BLaER1 treated with 17β-estradiol and CSF1 and Interleukin-3, amounts not matched to agents 10 nM and 100 nM (cell line): Measurements from ENCODE around the gene AOPEP.

Experiments
- H3K27ac ChIP-seq, 11 experiments: shearing (Covaris generic); formaldehyde crosslinking; 2 replicates each; pipeline ENCODE4 v1.8.1; 2022
- H3K27me3 ChIP-seq, 11 experiments: shearing (Covaris generic); formaldehyde crosslinking; 2 replicates each; pipeline ENCODE4 v1.8.1; 2022
- H3K36me3 ChIP-seq, 11 experiments: shearing (Covaris generic); formaldehyde crosslinking; 2 replicates each; pipeline ENCODE4 v1.8.1; 2022
- H3K4me1 ChIP-seq, 10 experiments: shearing (Covaris generic); formaldehyde crosslinking; 2 replicates each; pipeline ENCODE4 v1.8.1; 2022
- H3K4me2 ChIP-seq, 11 experiments: shearing (Covaris generic); formaldehyde crosslinking; 2 replicates each; pipeline ENCODE4 v1.8.1; 2022
- H3K4me3 ChIP-seq, 10 experiments: shearing (Covaris generic); formaldehyde crosslinking; 2 replicates each; pipeline ENCODE4 v1.8.1; 2022
- H3K9ac ChIP-seq, 11 experiments: shearing (Covaris generic); formaldehyde crosslinking; 2 replicates each; pipeline ENCODE4 v1.8.1; 2022
- H3K9me3 ChIP-seq, 11 experiments: shearing (Covaris generic); formaldehyde crosslinking; replicated peaks in 1 of 11; 2 replicates each; pipeline ENCODE4 v1.8.1; 2022
- H4K20me1 ChIP-seq, 11 experiments: shearing (Covaris generic); formaldehyde crosslinking; 2 replicates each; pipeline ENCODE4 v1.8.1; 2022
- Cebpa-rat ChIP-seq, 11 experiments: shearing (Covaris generic); IDR thresholded peaks; 2 replicates each; pipeline ENCODE4 v1.8.1; 2022

AOPEP gene

GRCh38 chr9:95127249-95128176 lies 401.0 kb downstream of the AOPEP start:
- Histone ChIP-seq H4K20me1 (no peaks in the 10 kb centered on the region; a peak in 1 of 22 replicates), H3K4me2 (peak overlapping the region; percentile 32 to 94 (median 57); a peak in 20 of 22 replicates), H3K27ac (no peak overlapping the region), H3K4me1 (peaks cover 0 to 10% (median 0%) of the 10 kb centered on the region in 10 experiments; a peak in 7 of 20 replicates), H3K36me3 (peaks cover 0 to 7% (median 0%) of the 10 kb centered on the region in 11 experiments; a peak in 3 of 22 replicates), H3K27me3 (no peaks in the 10 kb centered on the region), H3K9me3 (no peaks in the 10 kb centered on the region), H3K9ac (0 out of 22 replicates have a peak overlapping the region, but pooled peaks of 1 of the 11 experiments have one; percentile 29), H3K4me3 (no peak overlapping the region; a peak in 1 of 20 replicates)
- no peak for TF ChIP-seq Cebpa-rat (IDR thresholded peaks at IDR 0.05)

DNA sequence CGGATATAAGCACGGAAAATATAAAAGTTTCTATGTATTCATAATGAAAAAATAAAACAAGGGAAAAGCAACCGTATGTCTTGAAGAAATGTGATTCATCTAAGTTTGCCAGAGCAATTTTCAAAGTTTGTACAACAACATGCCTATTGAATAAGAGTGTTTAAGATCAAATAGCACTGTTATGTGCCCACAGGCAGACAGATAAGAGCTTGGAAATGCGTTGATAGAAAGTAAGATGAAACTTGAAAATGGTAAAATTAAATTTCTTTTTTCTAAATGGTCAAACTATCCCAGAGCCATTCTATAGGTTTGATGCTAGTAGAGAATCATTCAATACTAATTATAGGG lies 401.7 kb downstream of the AOPEP start:
- Histone ChIP-seq H3K27me3 (no peaks in the 10 kb centered on the region), H3K27ac (no peak overlapping the region), H4K20me1 (no peaks in the 10 kb centered on the region; a peak in 1 of 22 replicates), H3K36me3 (peaks cover 0 to 7% (median 0%) of the 10 kb centered on the region in 11 experiments; a peak in 3 of 22 replicates), H3K9me3 (no peaks in the 10 kb centered on the region), H3K4me3 (no peak overlapping the region), H3K9ac (no peak overlapping the region), H3K4me2 (no peak overlapping the region), H3K4me1 (peaks cover 0 to 12% (median 0%) of the 10 kb centered on the region in 10 experiments; a peak in 7 of 20 replicates)
- TF ChIP-seq Cebpa-rat (IDR thresholded peaks at IDR 0.05), result no peak

- peaks cover 0 to 12% (median 0%) of the 10 kb centered on the region in 10 experiments; a peak in 7 of 20 replicates for H3K4me1 ChIP-seq
- no peak for TF ChIP-seq Cebpa-rat (IDR thresholded peaks at IDR 0.05)
- H4K20me1 ChIP-seq, result no peaks in the 10 kb centered on the region; a peak in 1 of 22 replicates
- peaks cover 0 to 5% (median 0%) of the 10 kb centered on the region in 11 experiments; a peak in 2 of 22 replicates for H3K36me3 ChIP-seq
- H3K9me3 ChIP-seq, result no peaks in the 10 kb centered on the region
- H3K27ac ChIP-seq, result no peak overlapping the region
- no peak overlapping the region for H3K4me2 ChIP-seq
- no peak overlapping the region for H3K4me3 ChIP-seq
- H3K27me3 ChIP-seq, result no peaks in the 10 kb centered on the region
- H3K9ac ChIP-seq, result peak overlapping the region in 2 of 11 experiments; percentile 22 to 25; a peak in 1 of 22 replicates
These were observed 403.2 kb downstream of the AOPEP start for GRCh38 chr9:95129476-95130291.

DNA sequence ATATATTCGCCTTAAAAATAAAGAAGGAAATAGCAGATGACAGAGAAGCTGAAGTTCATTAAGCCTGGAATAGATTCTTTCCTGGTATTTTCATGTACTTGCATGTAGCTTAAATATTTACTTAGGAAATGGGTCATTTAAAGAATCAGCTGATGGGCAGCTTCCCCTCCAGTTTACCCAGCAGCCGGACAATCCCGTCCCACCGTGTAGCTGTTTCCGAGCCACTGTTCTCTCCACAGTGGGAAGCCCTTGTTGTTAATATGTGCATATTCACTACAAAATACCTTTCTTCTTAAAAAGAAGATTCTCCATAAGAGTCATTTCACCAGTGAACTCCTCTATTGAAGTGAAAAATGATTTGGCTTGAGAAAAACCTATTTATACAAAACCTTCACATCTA lies 404.0 kb downstream of the AOPEP start:
- Histone ChIP-seq H3K9ac (no peak overlapping the region), H3K4me1 (peaks cover 0 to 12% (median 0%) of the 10 kb centered on the region in 10 experiments; a peak in 7 of 20 replicates)
- no peak for TF ChIP-seq Cebpa-rat (IDR thresholded peaks at IDR 0.05)

DNA sequence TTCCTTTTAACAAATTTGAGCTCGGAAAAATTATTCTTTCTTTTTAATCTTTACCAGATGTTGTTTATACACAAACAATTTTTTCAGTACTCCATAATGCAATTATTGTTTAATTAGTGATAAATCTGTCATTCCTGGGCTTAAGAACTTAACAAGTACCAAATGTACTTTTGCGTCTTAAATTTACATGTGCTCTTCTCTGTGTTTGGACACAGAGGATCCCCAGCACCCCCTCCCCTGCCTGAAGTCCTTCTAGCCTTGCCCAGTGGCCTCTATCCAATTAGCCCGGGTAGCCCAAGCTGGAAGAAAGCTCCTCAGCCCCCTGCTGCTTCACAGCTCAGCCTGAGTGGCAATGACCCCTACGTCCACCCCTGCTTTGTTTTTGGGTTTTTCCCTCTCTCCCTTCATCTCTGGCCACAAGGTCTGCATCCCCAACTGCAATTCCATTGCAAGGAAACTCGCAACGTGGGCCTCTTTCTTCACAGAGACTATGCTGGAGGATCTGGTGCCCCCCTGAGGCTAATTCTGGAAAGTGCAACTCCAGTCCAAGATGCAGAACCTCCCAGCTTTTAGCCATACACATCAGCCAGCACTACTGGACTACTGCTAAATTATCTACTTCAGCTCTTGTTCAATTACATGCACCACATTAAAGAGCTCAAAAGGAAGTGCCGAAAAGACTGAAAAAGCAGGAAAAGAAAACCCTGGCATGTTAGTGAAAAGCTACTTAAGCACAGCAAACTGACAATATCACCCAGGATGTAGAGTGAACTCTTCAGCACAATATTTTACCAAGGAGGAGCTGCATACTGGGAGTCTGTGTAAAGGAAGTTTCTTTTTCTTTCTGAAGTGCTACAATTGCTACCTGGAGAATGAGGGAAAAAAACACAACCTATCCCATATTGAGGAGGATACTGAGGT lies 404.8 kb downstream of the AOPEP start:
- Histone ChIP-seq H3K9me3 (no peaks in the 10 kb centered on the region), H3K4me3 (no peak overlapping the region), H3K27ac (no peak overlapping the region), H3K9ac (no peak overlapping the region), H3K27me3 (no peaks in the 10 kb centered on the region), H4K20me1 (no peaks in the 10 kb centered on the region; a peak in 1 of 22 replicates), H3K36me3 (no peaks in the 10 kb centered on the region), H3K4me1 (peaks cover 0 to 12% (median 0%) of the 10 kb centered on the region in 10 experiments; a peak in 7 of 20 replicates), H3K4me2 (no peak overlapping the region)
- no peak for TF ChIP-seq Cebpa-rat (IDR thresholded peaks at IDR 0.05)

More for the DNA sequence above, 404.0 kb downstream of the AOPEP start:
- no peak overlapping the region for H3K4me2 ChIP-seq
- H4K20me1 ChIP-seq, result no peaks in the 10 kb centered on the region; a peak in 1 of 22 replicates
- H3K27me3 ChIP-seq, result no peaks in the 10 kb centered on the region
- no peaks in the 10 kb centered on the region for H3K9me3 ChIP-seq
- H3K36me3 ChIP-seq, result no peaks in the 10 kb centered on the region
- no peak overlapping the region for H3K4me3 ChIP-seq
- no peak overlapping the region for H3K27ac ChIP-seq

DNA sequence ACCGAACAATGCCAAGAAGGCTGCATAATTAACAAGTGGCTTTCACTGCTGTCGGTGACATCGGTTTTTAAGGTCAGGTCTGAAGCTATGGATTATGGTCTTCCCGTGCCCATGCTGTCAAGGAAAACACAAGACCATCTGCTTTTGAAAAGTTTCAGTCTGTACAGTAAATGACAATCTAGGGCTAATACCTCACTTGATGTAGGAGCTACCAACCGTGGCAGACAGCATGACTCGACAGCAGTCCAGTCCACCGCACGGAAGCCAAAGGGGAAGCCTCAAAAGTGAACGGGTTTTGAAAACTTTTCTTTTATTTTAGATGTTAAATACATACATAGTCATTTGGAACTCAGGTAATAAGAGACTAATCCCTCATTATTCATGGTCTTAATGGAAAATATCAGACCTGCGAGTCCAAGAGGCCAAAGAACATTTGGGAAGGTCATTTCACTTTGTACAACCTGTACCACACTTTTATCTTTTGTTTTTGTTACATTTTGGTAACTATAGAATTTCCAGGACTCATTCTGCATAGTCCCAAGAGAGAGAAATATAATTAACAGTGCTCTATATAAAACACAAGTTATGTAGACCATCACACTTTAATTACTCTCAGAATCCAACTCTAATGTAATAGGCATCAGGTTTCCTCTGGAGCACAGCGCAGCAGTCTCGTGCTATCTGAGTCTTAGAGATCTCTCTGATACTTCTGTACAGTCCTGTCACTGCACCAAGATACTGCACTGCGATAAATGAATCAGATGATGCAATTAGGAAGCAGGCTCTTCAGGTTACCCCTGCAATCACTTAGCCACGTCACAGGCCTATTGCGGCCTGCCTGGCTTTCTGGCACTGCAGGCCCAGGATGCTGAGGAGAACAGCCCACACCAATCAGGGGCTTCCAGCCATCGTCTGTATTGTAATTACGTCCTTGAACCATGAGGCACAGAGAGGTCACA lies 406.1 kb downstream of the AOPEP start:
- no peak overlapping the region for H3K4me3 ChIP-seq
- no peaks in the 10 kb centered on the region for H4K20me1 ChIP-seq
- TF ChIP-seq Cebpa-rat (IDR thresholded peaks at IDR 0.05), result 0 out of 22 replicates have a peak, but pooled peaks of 1 of the 11 experiments have one; percentile 29
- H3K36me3 ChIP-seq, result peaks cover 0 to under 1% (median 0%) of the 10 kb centered on the region in 11 experiments; a peak in 1 of 22 replicates
- peak overlapping the region in 2 of 11 experiments; percentile 20 to 32; a peak in 1 of 22 replicates for H3K9ac ChIP-seq
- peaks cover 0 to 8% (median 0%) of the 10 kb centered on the region in 10 experiments; a peak in 4 of 20 replicates for H3K4me1 ChIP-seq
- no peaks in the 10 kb centered on the region for H3K9me3 ChIP-seq
- H3K27me3 ChIP-seq, result no peaks in the 10 kb centered on the region
- no peak overlapping the region for H3K4me2 ChIP-seq
- no peak overlapping the region for H3K27ac ChIP-seq

DNA sequence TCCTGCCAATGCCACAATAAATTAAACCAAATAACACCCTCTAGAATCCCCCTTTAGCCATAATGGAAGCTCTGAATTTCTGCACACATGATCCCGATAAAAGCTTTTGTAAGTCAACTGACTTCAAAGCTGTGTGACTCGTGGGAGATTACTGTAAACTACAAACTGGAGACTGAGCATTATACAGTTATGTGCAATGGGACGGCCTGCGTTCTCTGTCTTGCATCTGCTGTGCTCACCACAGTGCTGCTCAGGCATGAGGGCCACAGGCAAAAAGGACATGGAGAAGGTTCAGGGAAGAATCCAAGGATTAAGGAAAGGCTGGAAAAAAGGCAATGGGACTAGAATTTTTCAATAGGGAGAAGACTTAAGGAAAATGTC lies 406.8 kb downstream of the AOPEP start:
- H3K27ac ChIP-seq, result no peak overlapping the region
- H3K4me3 ChIP-seq, result no peak overlapping the region
- H3K9me3 ChIP-seq, result no peaks in the 10 kb centered on the region; a peak in 1 of 22 replicates
- no peak overlapping the region for H3K4me2 ChIP-seq
- TF ChIP-seq Cebpa-rat (IDR thresholded peaks at IDR 0.05), result no peak
- peaks cover 0 to 7% (median 0%) of the 10 kb centered on the region in 11 experiments; a peak in 2 of 22 replicates for H3K36me3 ChIP-seq
- H4K20me1 ChIP-seq, result no peaks in the 10 kb centered on the region
- peaks cover 0 to 15% (median 0%) of the 10 kb centered on the region in 10 experiments; a peak in 4 of 20 replicates for H3K4me1 ChIP-seq
- H3K9ac ChIP-seq, result no peak overlapping the region
- no peaks in the 10 kb centered on the region for H3K27me3 ChIP-seq
